Measurements from ENCODE around the gene CAPN12.

CAPN12 gene

GRCh38 chr19:38684862-38685665, 59.2 kb downstream of the CAPN12 start:
- Histone ChIP-seq H3K79me2 (ENCODE audit: low read length) (peaks cover 97% of the 10 kb centered on the region), H3K4me2 (ENCODE audit: low read length) (peak overlapping the region; percentile 72), H2AFZ (ENCODE audit: low read depth, low read length) (no peak overlapping the region), H3K4me1 (ENCODE audit: low read length) (peaks cover 69% of the 10 kb centered on the region), H3K4me3 (ENCODE audit: low read length) (peak overlapping the region; percentile 53), H4K20me1 (ENCODE audit: insufficient read depth, low read length) (no peaks in the 10 kb centered on the region), H3K36me3 (replicated peaks; ENCODE audit: low read depth, low read length) (peaks cover 26% of the 10 kb centered on the region), H3K9me3 (ENCODE audit: insufficient read depth, low read length) (no peaks in the 10 kb centered on the region), H3K9ac (ENCODE audit: low read length) (peak overlapping the region; percentile 52), H3K27ac (ENCODE audit: low read length) (peak overlapping the region; percentile 82), H3K27me3 (ENCODE audit: low read depth, low read length) (no peaks in the 10 kb centered on the region)
- TF ChIP-seq EZH2phosphoT487 (IDR thresholded peaks at IDR 0.05; ENCODE audit: low read depth) = no peak
- TF ChIP-seq, protein P1, sequence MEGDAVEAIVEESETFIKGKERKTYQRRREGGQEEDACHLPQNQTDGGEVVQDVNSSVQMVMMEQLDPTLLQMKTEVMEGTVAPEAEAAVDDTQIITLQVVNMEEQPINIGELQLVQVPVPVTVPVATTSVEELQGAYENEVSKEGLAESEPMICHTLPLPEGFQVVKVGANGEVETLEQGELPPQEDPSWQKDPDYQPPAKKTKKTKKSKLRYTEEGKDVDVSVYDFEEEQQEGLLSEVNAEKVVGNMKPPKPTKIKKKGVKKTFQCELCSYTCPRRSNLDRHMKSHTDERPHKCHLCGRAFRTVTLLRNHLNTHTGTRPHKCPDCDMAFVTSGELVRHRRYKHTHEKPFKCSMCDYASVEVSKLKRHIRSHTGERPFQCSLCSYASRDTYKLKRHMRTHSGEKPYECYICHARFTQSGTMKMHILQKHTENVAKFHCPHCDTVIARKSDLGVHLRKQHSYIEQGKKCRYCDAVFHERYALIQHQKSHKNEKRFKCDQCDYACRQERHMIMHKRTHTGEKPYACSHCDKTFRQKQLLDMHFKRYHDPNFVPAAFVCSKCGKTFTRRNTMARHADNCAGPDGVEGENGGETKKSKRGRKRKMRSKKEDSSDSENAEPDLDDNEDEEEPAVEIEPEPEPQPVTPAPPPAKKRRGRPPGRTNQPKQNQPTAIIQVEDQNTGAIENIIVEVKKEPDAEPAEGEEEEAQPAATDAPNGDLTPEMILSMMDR (IDR thresholded peaks at IDR 0.05; ENCODE audit: low read depth, low read length) = no peak

DNA sequence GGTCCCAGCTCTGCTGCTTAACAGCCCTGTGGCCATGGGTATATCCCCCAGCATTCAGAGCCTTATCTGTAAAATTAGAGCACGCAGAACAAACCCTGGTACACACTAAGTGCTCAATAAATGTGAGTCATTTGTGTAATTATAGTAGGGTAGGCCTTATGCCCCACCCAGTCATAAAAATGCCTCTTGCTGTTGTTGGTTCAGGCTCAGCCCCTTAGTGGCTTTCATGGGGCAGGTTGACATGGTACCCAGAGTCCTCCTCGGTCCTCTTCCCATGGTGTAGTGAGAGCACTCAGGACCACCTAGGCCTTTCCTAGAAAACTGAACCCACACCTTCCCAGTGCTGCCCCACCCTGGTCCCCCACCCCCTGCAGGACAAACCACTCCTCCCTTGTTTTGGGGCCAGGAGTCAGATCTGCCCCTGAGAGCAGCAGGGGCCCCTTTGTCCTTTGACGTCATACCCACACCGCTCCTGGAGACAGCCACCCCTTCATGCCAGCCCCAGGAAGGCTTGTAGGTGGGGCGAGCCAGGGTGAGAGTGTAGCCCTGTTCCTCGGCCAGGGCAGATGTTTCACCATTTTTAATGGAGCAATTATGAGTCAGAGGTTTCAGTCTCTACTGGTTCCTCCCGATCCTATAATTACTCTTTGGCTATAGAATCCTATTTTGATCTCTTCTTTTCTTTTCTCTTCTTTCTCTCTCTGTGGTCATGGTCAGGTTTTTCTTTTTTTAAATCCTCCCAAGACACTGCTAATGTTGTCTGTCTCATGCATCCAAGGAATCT, 60.0 kb downstream of the CAPN12 start:
- Histone ChIP-seq H3K4me2 (ENCODE audit: low read length) (peak overlapping the region; percentile 72), H3K79me2 (ENCODE audit: low read length) (peaks cover 97% of the 10 kb centered on the region), H3K36me3 (replicated peaks; ENCODE audit: low read depth, low read length) (peaks cover 26% of the 10 kb centered on the region), H3K9me3 (ENCODE audit: insufficient read depth, low read length) (no peaks in the 10 kb centered on the region), H3K27ac (ENCODE audit: low read length) (peak overlapping the region; percentile 82), H4K20me1 (ENCODE audit: insufficient read depth, low read length) (no peaks in the 10 kb centered on the region), H3K9ac (ENCODE audit: low read length) (peak overlapping the region; percentile 52), H3K27me3 (ENCODE audit: low read depth, low read length) (no peaks in the 10 kb centered on the region), H2AFZ (ENCODE audit: low read depth, low read length) (no peak overlapping the region), H3K4me3 (ENCODE audit: low read length) (peak overlapping the region; percentile 53), H3K4me1 (ENCODE audit: low read length) (peaks cover 67% of the 10 kb centered on the region)
- TF ChIP-seq, protein P1 (IDR thresholded peaks at IDR 0.05; ENCODE audit: low read depth, low read length) = no peak
- no peak for TF ChIP-seq EZH2phosphoT487 (IDR thresholded peaks at IDR 0.05; ENCODE audit: low read depth)

DNA sequence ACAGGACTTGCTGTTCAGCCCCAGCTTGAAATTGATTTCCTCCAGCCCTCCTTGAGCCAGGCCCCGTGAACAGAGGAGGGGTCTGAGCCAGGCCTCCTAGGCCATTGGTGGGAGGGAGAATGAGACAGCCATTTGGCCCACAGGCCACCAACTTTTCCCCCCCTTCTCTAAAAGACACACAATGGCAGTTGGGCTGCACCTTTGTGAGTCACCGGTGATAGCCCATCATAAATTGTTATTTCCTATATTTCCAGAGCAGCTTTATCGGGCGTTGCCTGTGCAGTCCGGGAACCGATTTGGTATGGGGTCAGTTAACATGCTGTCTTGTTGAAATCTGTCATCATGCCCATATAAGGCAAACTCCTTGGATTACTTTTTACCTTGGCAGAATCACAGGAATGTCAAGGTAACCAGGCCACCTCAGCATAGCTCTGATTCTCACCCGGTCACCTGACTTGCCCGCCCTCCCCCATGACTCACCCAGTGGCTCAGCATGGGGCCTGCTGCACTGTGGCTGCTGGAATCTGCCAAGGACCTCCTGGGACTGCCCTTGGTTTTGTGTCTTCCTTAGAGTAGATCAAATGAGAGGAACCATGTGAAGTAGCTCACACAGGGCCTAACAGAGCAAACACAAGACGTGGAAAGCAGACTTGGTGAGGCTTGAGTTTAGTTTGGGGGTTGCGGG, 60.7 kb downstream of the CAPN12 start:
- Histone ChIP-seq H3K4me2 (ENCODE audit: low read length) (peak overlapping the region; percentile 72), H3K9ac (ENCODE audit: low read length) (peak overlapping the region; percentile 52), H2AFZ (ENCODE audit: low read depth, low read length) (no peak overlapping the region), H3K9me3 (ENCODE audit: insufficient read depth, low read length) (no peaks in the 10 kb centered on the region), H3K79me2 (ENCODE audit: low read length) (peaks cover 97% of the 10 kb centered on the region), H3K36me3 (replicated peaks; ENCODE audit: low read depth, low read length) (peaks cover 24% of the 10 kb centered on the region), H3K27me3 (ENCODE audit: low read depth, low read length) (no peaks in the 10 kb centered on the region), H3K4me1 (ENCODE audit: low read length) (peaks cover 60% of the 10 kb centered on the region), H4K20me1 (ENCODE audit: insufficient read depth, low read length) (no peaks in the 10 kb centered on the region), H3K4me3 (ENCODE audit: low read length) (peak overlapping the region; percentile 53; the same call in 1 of the 2 replicates), H3K27ac (ENCODE audit: low read length) (peak overlapping the region; percentile 82)
- no peak for TF ChIP-seq EZH2phosphoT487 (IDR thresholded peaks at IDR 0.05; ENCODE audit: low read depth)
- TF ChIP-seq, protein P1 (IDR thresholded peaks at IDR 0.05; ENCODE audit: low read depth, low read length) = no peak
